ENCODE results near the gene CHAF1A. TPM values are rescaled to one million over a fixed set of nuclear protein-coding genes. Genes with fewer than 3 reads are reported as not detected.

Gene CHAF1A
- polyA plus RNA-seq, 1 donor from 2014 or later = 9.4 TPM

GRCh38 chr19:4456843-4457653 is 54.6 kb downstream of the CHAF1A start:
- H3K27ac ChIP-seq (ENCODE audit: low read length) = peak overlapping the region; percentile 73
- H3K9ac ChIP-seq (ENCODE audit: low read length) = peak overlapping the region; percentile 81
- no peaks in the 10 kb centered on the region for H3K27me3 ChIP-seq (ENCODE audit: insufficient read depth, low read depth, low read length)
- TF ChIP-seq MXI1 (conservative IDR thresholded peaks at IDR 0.05; ENCODE audit: poor library complexity, severe bottlenecking) (peak; percentile 61), EZH2 (IDR thresholded peaks at IDR 0.05; ENCODE audit: borderline replicate concordance, insufficient read depth, low read length, poor library complexity, severe bottlenecking) (no peak), REST (IDR thresholded peaks at IDR 0.05; ENCODE audit: borderline replicate concordance) (peak; percentile 10)
- peak overlapping the region; percentile 51 for H2AFZ ChIP-seq (ENCODE audit: low read depth, low read length)
- H3K9me3 ChIP-seq (ENCODE audit: low read length) = no peaks in the 10 kb centered on the region
- no peaks in the 10 kb centered on the region for H3K36me3 ChIP-seq (ENCODE audit: insufficient read depth, low read length)
- H3F3A ChIP-seq (ENCODE audit: insufficient read depth, low read length, poor library complexity, severe bottlenecking) = no peaks in the 10 kb centered on the region
- peak overlapping the region; percentile 86 for H3K4me2 ChIP-seq (ENCODE audit: low read length)
- peaks cover 10% of the 10 kb centered on the region for H3K79me2 ChIP-seq (replicated peaks; ENCODE audit: insufficient read depth, low read length)
- H3K4me3 ChIP-seq (ENCODE audit: low read length) = peak overlapping the region; percentile 80
- H3K9me2 ChIP-seq (ENCODE audit: insufficient read depth, low read length) = no peaks in the 10 kb centered on the region
- H4K20me1 ChIP-seq (ENCODE audit: insufficient read depth) = no peaks in the 10 kb centered on the region

- Histone ChIP-seq H3K79me2 (replicated peaks; ENCODE audit: insufficient read depth, low read length) (peaks cover 10% of the 10 kb centered on the region), H3K27me3 (ENCODE audit: insufficient read depth, low read depth, low read length) (no peaks in the 10 kb centered on the region), H3F3A (ENCODE audit: insufficient read depth, low read length, poor library complexity, severe bottlenecking) (no peaks in the 10 kb centered on the region), H3K4me3 (ENCODE audit: low read length) (peak within 1 kb of the TSS; percentile 80), H3K9me2 (ENCODE audit: insufficient read depth, low read length) (no peaks in the 10 kb centered on the region), H3K27ac (ENCODE audit: low read length) (peak within 1 kb of the TSS; percentile 76), H3K4me2 (ENCODE audit: low read length) (peak within 1 kb of the TSS; percentile 86), H3K36me3 (ENCODE audit: insufficient read depth, low read length) (no peaks in the 10 kb centered on the region), H2AFZ (ENCODE audit: low read depth, low read length) (peak within 1 kb of the TSS; percentile 51), H4K20me1 (ENCODE audit: insufficient read depth) (no peaks in the 10 kb centered on the region), H3K9me3 (ENCODE audit: low read length) (no peaks in the 10 kb centered on the region), H3K9ac (ENCODE audit: low read length) (peak within 1 kb of the TSS; percentile 81)
- peak; percentile 83 for TF ChIP-seq MXI1 (conservative IDR thresholded peaks at IDR 0.05; ENCODE audit: poor library complexity, severe bottlenecking)
- no peak for TF ChIP-seq CTCF (IDR thresholded peaks at IDR 0.05; ENCODE audit: poor library complexity, severe bottlenecking)
- TF ChIP-seq TAF1 (IDR thresholded peaks at IDR 0.05; ENCODE audit: low read depth) = no peak
- no peak for TF ChIP-seq REST (IDR thresholded peaks at IDR 0.05; ENCODE audit: borderline replicate concordance)
- TF ChIP-seq POLR2AphosphoS5 (IDR thresholded peaks at IDR 0.05) = peak; percentile 47
- peak; percentile 46 for TF ChIP-seq EP300 (conservative IDR thresholded peaks at IDR 0.05; ENCODE audit: poor library complexity, severe bottlenecking)
- TF ChIP-seq EZH2 (IDR thresholded peaks at IDR 0.05; ENCODE audit: borderline replicate concordance, insufficient read depth, low read length, poor library complexity, severe bottlenecking) = no peak
- TF ChIP-seq SMC3 (conservative IDR thresholded peaks at IDR 0.05; ENCODE audit: poor library complexity) = peak; percentile 22
- TF ChIP-seq RAD21 (conservative IDR thresholded peaks at IDR 0.05) = peak; percentile 11
These were observed 55.4 kb downstream of the CHAF1A start, which contains the start of gene UBXN6 for GRCh38 chr19:4457654-4458395. TSS of gene UBXN6 (minus strand) at chr19:4457794. CDS start at chr19:4457697, 97 bp downstream.
